Liver (tissue), 9 donors: ENCODE measurements around the gene ACOXL. TPM values are rescaled to one million over a fixed set of nuclear protein-coding genes. Genes with fewer than 3 reads are reported as not detected.

Source experiments
- DNase-seq: peaks from one replicate; pipeline ENCODE4 v3.0.0-alpha.2; 2017; ENCODE audit warnings: low spot score
- H3K27ac ChIP-seq, 2 donors: one replicate each; pipeline ENCODE4 v1.7.0; 2013; ENCODE audit warnings: inconsistent platforms in 2 of 2, low read length in 2 of 2, control low read depth in 1 of 2, low read depth in 1 of 2, mild to moderate bottlenecking in 1 of 2
- H3K27me3 ChIP-seq, 4 donors: one replicate each; pipeline versions ENCODE4 v1.6.1 to v1.7.0; 2013; ENCODE audit warnings: low read length in 3 of 4, inconsistent platforms in 1 of 4, mild to moderate bottlenecking in 1 of 4, moderate library complexity in 1 of 4; ENCODE audit not compliant: control insufficient read depth in 4 of 4, insufficient read depth in 4 of 4
- H3K36me3 ChIP-seq, 4 donors: one replicate each; pipeline versions ENCODE4 v1.6.1 to v1.7.0; 2013; ENCODE audit warnings: low read length in 3 of 4, mild to moderate bottlenecking in 3 of 4, low read depth in 1 of 4, moderate library complexity in 1 of 4; ENCODE audit not compliant: control insufficient read depth in 4 of 4, insufficient read depth in 3 of 4
- H3K4me1 ChIP-seq, 4 donors: one replicate each; pipeline versions ENCODE4 v1.6.1 to v1.7.0; 2013; ENCODE audit warnings: low read length in 3 of 4, mild to moderate bottlenecking in 3 of 4, moderate library complexity in 1 of 4; ENCODE audit not compliant: control insufficient read depth in 4 of 4, insufficient read depth in 4 of 4
- H3K4me3 ChIP-seq, 3 donors: one replicate each; pipeline versions ENCODE4 v1.6.1 to v1.7.0; 2013; ENCODE audit warnings: low read length in 3 of 3, control low read depth in 1 of 3, low read depth in 1 of 3, mild to moderate bottlenecking in 1 of 3
- H3K9ac ChIP-seq, 2 donors: one replicate each; pipeline ENCODE4 v1.7.0; 2013; ENCODE audit warnings: low read length in 2 of 2, mild to moderate bottlenecking in 2 of 2, moderate library complexity in 2 of 2, control low read depth in 1 of 2, low read depth in 1 of 2
- H3K9me3 ChIP-seq, 4 donors: one replicate each; pipeline versions ENCODE4 v1.6.1 to v1.7.0; 2013; ENCODE audit warnings: low read length in 3 of 4; ENCODE audit not compliant: control insufficient read depth in 4 of 4
- ATF3 ChIP-seq: IDR thresholded peaks from 2 replicates; pipeline ENCODE4 v1.6.1; 2016; ENCODE audit warnings: antibody characterized with exemption
- FOXA2 ChIP-seq: IDR thresholded peaks from 2 replicates; pipeline ENCODE4 v1.6.1; 2016; ENCODE audit warnings: antibody characterized with exemption
- GABPA ChIP-seq, 2 donors: IDR thresholded peaks in 1 of 2; conservative IDR thresholded peaks in 1 of 2; 2 replicates each; pipeline ENCODE4 v1.6.1; 2016; ENCODE audit warnings: antibody characterized with exemption in 2 of 2, mild to moderate bottlenecking in 1 of 2, moderate library complexity in 1 of 2
- HNF4G ChIP-seq: IDR thresholded peaks from 2 replicates; pipeline ENCODE4 v1.6.1; 2016; ENCODE audit warnings: antibody characterized with exemption
- JUND ChIP-seq, 2 donors: IDR thresholded peaks; 2 replicates each; pipeline ENCODE4 v1.6.1; 2016; ENCODE audit warnings: antibody characterized with exemption in 2 of 2
- REST ChIP-seq: IDR thresholded peaks from 2 replicates; pipeline ENCODE4 v1.6.1; 2016; ENCODE audit warnings: antibody characterized with exemption, mild to moderate bottlenecking
- RXRA ChIP-seq, 2 donors: IDR thresholded peaks; 2 replicates each; pipeline ENCODE4 v1.6.1; 2017 to 2018; ENCODE audit warnings: antibody characterized with exemption in 2 of 2, mild to moderate bottlenecking in 1 of 2
- WGBS: extraction: QIAGEN DNeasy Blood & Tissue Kit; methylation state at CpG from one replicate; pipeline ENCODE4 v1.1.7; 2013; 5-methylcytosine and 5-hydroxymethylcytosine counted together
- polyA plus RNA-seq, 2 donors: library from polyadenylated mRNA; stranded (reverse) in 1 of 2; unstranded in 1 of 2; fragments of 200-250 nt in 1 of 2; fragments of >200 nt in 1 of 2; fragmentation: Nextera tagmentation in 1 of 2; extraction: Ambion mirVana in 1 of 2; gene quantifications; one replicate each; pipeline versions ENCODE4 v1.2.1 to v1.2.3, GENCODE V29; 2013 to 2015
- total RNA-seq, 2 donors: library from RNA; depleted of rRNA; stranded (reverse); fragments of >200 nt; gene quantifications; one replicate each; pipeline ENCODE4 v1.2.3, GENCODE V29; 2014
- TF ChIP-seq, protein P1 (sequence below): IDR thresholded peaks from 2 replicates; pipeline ENCODE4 v1.6.1; 2016; ENCODE audit warnings: antibody characterized with exemption
- TF ChIP-seq, protein P2 (sequence below): IDR thresholded peaks from 2 replicates; pipeline ENCODE4 v1.6.1; 2016; ENCODE audit warnings: antibody characterized with exemption
- donor health status: healthy.
- donor health status: healthy.
- donor health status: healthy.
- donor health status: healthy.
- donor health status: healthy.

ACOXL gene
- total and polyA plus RNA-seq, 4 donors, result 0.07 TPM; not detected in 3

DNA sequence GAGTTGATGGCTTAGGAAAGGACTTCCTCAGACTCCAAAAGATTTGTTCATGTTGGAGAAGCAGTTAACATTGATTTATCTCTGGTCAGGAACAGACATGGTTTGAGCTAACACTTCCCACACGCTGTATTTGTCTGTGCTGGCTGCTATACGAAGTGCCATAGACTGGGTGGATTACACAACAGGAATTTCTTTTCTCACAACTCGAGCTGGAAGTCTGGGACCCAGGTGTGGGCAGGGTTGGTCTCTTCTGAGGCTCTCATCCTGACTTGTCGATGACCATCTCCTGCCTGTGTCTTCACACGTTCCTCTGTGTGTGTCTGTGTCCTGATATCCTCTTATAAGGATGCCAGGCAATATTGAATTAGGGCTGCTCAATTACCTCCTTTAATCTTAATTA, 224.9 kb downstream of the ACOXL start (continued):
- no peak for TF ChIP-seq REST
- TF ChIP-seq, protein P1, sequence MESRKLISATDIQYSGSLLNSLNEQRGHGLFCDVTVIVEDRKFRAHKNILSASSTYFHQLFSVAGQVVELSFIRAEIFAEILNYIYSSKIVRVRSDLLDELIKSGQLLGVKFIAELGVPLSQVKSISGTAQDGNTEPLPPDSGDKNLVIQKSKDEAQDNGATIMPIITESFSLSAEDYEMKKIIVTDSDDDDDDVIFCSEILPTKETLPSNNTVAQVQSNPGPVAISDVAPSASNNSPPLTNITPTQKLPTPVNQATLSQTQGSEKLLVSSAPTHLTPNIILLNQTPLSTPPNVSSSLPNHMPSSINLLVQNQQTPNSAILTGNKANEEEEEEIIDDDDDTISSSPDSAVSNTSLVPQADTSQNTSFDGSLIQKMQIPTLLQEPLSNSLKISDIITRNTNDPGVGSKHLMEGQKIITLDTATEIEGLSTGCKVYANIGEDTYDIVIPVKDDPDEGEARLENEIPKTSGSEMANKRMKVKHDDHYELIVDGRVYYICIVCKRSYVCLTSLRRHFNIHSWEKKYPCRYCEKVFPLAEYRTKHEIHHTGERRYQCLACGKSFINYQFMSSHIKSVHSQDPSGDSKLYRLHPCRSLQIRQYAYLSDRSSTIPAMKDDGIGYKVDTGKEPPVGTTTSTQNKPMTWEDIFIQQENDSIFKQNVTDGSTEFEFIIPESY, result no peak
- no peak for TF ChIP-seq GABPA (IDR thresholded peaks at IDR 0.05 in 1 of 2, conservative IDR thresholded peaks at IDR 0.05 in 1 of 2)

GRCh38 chr2:110958346-110959119, 226.2 kb downstream of the ACOXL start:
- H3K4me1 ChIP-seq, result no peaks in the 10 kb centered on the region
- TF ChIP-seq JUND (IDR thresholded peaks at IDR 0.05), result no peak
- TF ChIP-seq, protein P1, result no peak
- no peak for TF ChIP-seq HNF4G
- TF ChIP-seq ATF3, result no peak
- no peak for TF ChIP-seq FOXA2
- no peak for TF ChIP-seq REST
- TF ChIP-seq GABPA (IDR thresholded peaks at IDR 0.05 in 1 of 2, conservative IDR thresholded peaks at IDR 0.05 in 1 of 2), result no peak
- TF ChIP-seq, protein P2, sequence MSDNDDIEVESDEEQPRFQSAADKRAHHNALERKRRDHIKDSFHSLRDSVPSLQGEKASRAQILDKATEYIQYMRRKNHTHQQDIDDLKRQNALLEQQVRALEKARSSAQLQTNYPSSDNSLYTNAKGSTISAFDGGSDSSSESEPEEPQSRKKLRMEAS, result no peak
- TF ChIP-seq RXRA (IDR thresholded peaks at IDR 0.05), result no peak
- no peaks in the 10 kb centered on the region for H3K9me3 ChIP-seq
- DNase-seq, result no peak
- 94% methylated on average over 6 of the region's 6 CpGs for WGBS
- H3K9ac ChIP-seq, result no peak overlapping the region
- H3K27me3 ChIP-seq, result no peaks in the 10 kb centered on the region
- H3K36me3 ChIP-seq, result no peaks in the 10 kb centered on the region
- H3K27ac ChIP-seq, result no peak overlapping the region
- no peak overlapping the region for H3K4me3 ChIP-seq
